HG02588 (cell line): ENCODE data around the gene CATSPERE.
"Not testable (repeated sequence)": the region's sequence is repeated elsewhere in the genome, so short reads cannot be mapped to it uniquely, and the experiment has no call there.

Experiments used
- ATAC-seq: cut with Tn5 transposase; IDR thresholded peaks from one replicate; pipeline ENCODE4 v1.9.1; 2021; ENCODE audit warnings: mild to moderate bottlenecking, moderate library complexity; ENCODE audit not compliant: unreplicated experiment

Gene CATSPERE

DNA sequence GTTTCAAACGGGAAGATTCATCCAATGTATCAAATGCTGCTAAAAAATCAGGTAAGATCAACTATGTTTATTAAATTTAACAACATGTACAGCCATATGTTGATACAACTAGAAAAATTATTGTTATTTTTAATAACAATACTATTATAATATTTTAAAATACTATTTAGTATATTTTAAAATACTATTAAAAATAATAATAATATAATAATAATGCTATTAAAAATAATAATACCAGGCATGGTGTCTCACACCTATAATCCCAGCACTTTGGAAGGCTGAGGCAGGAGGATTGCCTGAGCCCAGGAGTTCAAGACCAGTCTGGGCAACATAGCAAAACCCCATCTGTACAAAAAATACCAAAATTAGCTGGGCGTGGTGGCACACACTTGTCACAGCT is 54.6 kb downstream of the CATSPERE start:
- no peak for ATAC-seq

- no peak for ATAC-seq
Measured at GRCh38 chr1:244536316-244536715, 75.2 kb downstream of the CATSPERE start.

DNA sequence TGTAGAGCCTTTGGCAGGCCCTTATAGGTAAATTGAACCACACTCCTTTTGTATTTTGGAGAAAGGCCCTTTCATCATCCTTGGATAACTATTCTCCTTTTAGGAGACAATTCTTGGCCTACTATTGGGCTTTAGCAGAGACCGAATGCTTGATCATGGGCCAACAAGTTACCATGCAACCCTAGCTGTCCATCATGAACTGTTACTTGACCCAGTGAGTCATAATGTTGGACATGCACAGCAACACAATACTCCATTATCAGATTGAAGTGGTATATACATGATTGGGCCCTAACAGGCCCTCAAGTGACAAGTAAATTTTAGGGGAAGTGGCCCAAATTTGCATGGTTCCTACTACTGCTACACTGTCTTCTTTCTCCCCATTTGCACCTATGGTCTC is 84.4 kb downstream of the CATSPERE start:
- no peak for ATAC-seq

DNA sequence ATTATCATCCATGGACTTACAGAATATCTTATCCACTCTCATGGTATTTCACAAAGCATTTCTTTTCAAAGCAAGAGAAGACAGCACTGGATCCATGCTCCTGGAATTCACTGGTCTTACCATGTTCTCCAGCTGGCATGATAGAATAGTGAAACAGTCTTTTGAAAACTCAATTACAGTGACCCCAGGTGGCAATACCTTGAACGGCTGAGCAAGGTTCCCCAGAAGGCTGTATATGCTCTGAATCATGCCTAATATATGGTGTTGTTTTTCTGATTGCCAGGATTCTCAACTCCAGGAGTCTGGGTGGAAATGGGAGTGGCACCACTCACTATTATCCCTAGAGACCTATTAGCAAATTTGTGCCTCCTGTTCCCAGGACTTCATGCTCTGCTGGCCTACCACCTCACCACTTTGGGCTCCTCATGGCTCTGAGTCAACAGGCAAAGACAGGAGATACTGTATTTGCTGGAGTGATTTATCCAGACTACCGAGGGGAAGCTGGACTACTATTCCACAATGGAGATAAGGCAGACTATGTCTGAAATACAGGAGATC is 87.6 kb downstream of the CATSPERE start:
- no peak for ATAC-seq

DNA sequence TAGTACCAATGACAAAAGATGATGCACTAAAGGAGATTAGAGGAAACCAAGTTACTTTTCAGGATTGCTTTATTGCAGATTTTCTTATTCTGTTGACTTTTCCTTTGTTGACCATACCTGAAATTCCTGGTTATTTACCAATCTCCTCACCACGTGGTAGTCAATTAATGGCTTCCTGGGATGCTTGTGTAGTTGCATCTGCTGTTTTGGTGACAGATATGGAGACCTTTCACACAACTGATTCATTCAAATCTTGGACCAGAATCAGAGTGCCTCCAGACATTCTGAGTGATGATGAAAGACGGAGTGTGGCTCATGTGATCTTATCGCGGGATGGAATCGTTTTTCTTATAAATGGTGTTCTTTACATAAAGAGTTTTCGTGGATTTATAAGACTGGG is 91.3 kb downstream of the CATSPERE start:
- no peak for ATAC-seq

GRCh38 chr1:244556263-244556662 is 95.2 kb downstream of the CATSPERE start:
- no peak for ATAC-seq

DNA sequence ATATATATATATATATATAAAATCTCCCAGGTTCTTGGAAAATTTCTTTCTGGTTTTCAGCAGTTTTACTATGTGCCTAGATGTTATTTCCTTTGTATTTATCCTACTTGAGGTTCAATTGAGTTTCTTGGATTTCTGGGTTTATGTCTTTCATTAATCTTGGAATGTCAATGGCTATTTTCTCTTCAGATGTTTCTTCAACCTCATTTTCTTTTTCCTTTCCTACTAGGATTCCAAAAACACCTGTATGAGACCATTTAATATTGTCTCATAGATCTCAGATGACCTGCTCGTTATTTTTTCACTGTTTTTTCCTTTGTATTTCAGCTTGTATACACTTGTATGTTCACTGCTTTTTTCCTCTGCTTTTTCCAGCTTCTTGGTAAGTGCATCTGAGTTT is 96.5 kb downstream of the CATSPERE start:
- ATAC-seq, result no peak

DNA sequence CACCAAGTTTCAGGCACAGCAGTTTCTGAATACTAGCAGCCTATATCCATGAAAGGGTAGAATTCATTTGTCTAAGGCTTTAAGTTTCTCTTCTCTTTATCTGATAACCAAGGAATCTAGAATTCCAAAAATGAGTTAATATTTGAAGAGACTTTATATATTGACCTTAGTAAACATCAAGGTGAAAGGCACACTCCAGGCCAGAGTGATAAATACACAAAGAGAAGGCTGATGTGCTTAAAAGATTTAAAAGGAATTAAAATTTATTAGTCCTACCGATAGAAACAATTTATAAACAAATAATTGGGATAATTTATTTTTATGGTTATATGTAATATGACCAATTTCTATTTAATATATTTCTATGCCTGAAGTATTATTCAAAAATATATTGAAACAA is 98.5 kb downstream of the CATSPERE start:
- ATAC-seq, result no peak

DNA sequence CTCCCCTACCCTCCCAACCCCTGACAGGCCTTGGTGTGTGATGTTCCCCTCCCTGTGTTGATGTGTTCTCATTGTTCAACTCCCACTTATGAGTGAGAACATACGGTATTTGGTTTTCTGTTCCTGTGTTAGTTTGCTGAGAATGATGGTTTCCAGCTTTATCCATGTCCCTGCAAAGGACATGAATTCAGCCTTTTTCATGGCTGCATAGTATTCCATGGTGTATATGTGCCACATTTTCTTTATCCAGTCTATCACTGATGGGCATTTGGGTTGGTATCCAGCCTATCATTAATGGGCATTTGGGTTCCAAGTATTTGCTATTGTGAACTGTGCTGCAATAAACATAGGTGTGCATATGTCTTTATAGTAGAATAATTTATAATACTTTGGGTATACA is 101.8 kb downstream of the CATSPERE start:
- ATAC-seq, result not testable (repeated sequence)

DNA sequence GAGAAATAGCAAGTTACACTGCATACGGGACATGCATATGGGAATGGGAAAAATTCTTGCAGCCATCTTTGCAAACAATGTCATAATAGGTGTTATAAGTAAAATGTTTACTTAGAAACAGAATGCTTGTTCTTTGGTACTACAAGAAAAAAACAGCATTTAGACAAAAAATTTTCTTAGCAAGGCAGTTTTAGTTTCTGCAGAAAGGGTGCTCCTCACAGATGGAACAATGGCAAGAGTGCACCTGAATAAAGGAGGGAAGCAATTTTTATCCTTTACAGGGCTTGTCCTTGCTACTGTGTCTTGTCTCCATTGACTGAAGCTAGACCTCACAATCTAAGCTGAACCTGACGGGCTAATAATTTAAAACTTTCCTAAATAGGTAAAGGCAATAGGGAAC is 112.7 kb downstream of the CATSPERE start:
- no peak for ATAC-seq

GRCh38 chr1:244576259-244576892 is 115.3 kb downstream of the CATSPERE start:
- ATAC-seq, result no peak

DNA sequence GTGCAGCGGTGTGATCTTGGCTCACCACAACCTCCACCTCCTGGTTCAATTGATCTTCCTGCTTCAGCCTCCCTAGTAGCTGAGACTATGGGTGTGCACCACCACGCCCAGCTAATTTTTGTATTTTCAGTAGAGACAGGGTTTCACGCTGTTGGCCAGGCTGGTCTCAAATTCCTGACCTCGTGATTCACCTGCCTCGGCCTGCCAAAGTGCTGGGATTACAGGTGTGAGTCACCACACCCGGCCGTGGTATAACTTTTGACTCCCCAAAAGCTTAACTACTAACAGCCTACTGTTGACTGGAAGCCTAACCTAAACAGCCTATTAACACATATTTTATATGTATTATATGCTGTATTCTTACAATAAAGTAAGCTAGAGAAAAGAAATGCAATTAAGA is 117.1 kb downstream of the CATSPERE start:
- ATAC-seq, result not testable (repeated sequence)

GRCh38 chr1:244583358-244583982 is 122.4 kb downstream of the CATSPERE start:
- no peak for ATAC-seq

DNA sequence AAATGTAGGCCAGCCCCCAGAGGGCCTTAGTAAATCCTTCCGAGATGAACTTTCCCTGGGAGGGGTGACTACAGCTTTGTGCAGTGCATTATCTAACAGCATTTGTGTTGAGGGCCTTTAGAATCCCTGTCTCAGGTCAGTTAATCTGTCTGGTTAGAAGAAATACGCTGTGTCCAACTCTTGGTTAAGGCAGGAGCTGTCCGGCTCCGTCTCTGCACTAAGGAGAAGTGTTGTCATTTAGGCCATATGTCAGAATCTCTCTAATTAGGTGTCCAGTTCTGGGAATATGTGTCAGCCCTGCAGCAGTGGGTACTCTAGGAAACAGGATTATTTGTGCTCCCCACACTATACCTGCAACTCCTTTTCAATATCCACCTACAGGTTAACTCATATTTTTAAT is 124.8 kb downstream of the CATSPERE start:
- ATAC-seq, result no peak

GRCh38 chr1:244590670-244591069 is 129.6 kb downstream of the CATSPERE start:
- no peak for ATAC-seq

GRCh38 chr1:244598611-244599010 is 137.5 kb downstream of the CATSPERE start:
- ATAC-seq, result no peak

DNA sequence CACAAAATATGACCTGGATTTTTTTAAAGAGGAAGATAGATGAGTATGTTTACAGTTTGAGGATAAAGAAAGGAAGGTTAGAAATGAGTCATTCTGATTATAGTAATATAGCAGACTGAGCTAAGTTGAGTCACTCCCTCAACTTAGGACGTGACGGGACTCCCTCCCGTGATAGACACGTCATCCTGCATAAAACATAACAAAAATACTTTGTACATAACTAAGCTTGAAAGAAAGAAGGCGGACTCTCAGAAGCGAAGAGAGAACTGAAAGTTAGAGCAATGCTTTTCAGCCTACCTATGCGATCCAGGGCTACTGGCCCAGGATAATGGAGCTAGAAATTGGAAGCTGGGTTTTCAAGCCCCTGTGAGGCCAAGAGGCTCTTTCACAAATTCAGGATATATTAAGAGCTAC is 138.9 kb downstream of the CATSPERE start:
- ATAC-seq, result peak; percentile 89

GRCh38 chr1:244601336-244601735 is 140.3 kb downstream of the CATSPERE start:
- ATAC-seq, result no peak

- no peak for ATAC-seq
Measured at GRCh38 chr1:244603498-244603897, 142.4 kb downstream of the CATSPERE start.

DNA sequence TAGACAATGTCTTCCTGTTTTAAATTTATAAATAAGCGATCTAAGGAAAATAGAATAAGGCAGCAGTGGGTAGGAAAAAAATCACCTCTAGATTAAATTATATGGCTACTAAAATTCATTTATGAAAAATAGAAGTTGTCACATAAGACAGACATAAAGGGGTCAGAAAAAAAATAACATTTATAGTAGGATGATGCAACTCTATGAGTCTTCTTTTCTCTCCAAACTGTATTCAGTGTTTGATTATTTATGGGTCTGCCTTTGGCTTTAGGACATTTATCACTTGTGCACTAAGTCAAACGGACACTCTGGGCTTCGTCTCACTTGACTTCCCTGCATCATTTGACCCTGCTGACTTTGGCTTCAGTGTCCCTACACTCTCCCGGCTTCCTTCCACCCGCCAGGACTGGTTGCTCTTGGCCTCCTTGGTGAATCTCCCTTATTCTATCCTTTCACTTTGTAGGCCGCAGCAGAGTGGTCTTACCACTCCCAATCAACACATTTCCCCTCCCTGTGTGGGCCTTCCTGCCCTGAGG is 144.8 kb downstream of the CATSPERE start:
- no peak for ATAC-seq

DNA sequence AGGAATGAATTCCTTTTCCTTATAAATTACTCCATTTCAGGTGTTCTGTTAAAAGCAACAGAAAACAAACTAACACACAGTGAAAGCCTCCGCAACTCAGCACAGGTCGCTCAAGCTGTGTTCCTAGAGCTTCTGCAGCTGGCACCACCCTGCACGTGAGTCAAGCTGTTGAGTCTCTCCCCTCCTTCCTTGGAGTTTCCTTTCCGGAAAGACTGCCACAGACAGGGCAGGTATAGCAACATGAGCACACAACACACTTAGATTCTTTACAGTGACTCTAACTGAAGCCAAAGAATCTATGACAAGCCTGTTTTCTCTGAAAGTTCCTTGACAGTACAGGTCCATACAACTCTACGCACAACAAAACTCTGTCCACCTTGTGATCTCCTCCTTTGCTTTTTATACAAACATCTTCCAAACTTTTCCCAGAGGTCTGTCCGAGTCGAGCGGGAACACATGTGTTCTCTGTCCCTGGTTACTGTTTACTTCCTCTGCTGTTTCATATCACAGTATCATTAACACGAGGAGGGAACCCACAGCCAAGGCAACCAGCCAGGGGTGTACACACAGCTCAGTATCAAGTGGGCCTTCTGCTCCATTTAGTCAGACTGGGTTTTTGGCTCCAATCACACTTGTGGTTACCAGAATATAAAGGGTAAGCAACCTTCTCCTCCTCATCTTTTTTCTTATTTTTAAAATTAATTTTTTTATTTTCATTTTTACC is 153.2 kb downstream of the CATSPERE start:
- no peak for ATAC-seq

DNA sequence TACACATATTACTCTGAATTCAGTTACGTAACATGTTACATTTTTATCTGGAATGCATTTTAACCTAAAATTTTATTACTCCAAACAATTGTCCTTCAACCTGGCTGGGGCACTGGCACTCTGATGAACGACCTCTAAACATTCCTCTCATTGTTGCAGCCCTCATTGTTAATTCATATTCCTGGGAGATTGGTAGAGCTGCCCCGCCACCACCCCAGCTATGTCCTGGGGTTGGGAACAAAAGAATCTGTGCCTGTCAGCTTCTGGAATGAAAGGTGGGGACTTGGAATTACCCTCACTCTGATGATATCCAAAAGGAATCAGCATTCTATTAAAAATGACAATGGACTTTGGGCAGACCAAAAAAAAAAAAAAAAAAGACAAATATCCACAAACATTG is 153.8 kb downstream of the CATSPERE start:
- ATAC-seq, result no peak
